Aorta (tissue), 5 donors: ENCODE results near the gene SH3TC1. TPM values are rescaled to one million over a fixed set of nuclear protein-coding genes. Genes with fewer than 3 reads are reported as not detected.

Source experiments
- ATAC-seq: fragments of 200-7000 bp; cut with Tn5 transposase; one replicate; pipeline ENCODE4 v1.9.1; 2022; ENCODE audit warnings: moderate library complexity; ENCODE audit not compliant: low FRiP score
- DNase-seq, 2 donors: peaks; one replicate each; pipeline ENCODE4 v3.0.0-alpha.2; 2020
- H3K27ac ChIP-seq, 2 donors: one replicate each; pipeline ENCODE4 v1.5.1; 2013; ENCODE audit warnings: low read length in 2 of 2, mild to moderate bottlenecking in 2 of 2, moderate library complexity in 2 of 2, control low read depth in 1 of 2, inconsistent platforms in 1 of 2, low read depth in 1 of 2
- H3K27me3 ChIP-seq, 2 donors: one replicate each; pipeline ENCODE4 v1.6.1; 2013; ENCODE audit warnings: control low read depth in 1 of 2, low read length in 1 of 2, mild to moderate bottlenecking in 1 of 2, moderate library complexity in 1 of 2; ENCODE audit not compliant: insufficient read depth in 2 of 2, control insufficient read depth in 1 of 2
- H3K36me3 ChIP-seq, 2 donors: one replicate each; pipeline ENCODE4 v1.6.1; 2013; ENCODE audit warnings: control low read depth in 1 of 2, low read length in 1 of 2, mild to moderate bottlenecking in 1 of 2; ENCODE audit not compliant: insufficient read depth in 2 of 2, control insufficient read depth in 1 of 2
- H3K4me1 ChIP-seq, 2 donors: one replicate each; pipeline ENCODE4 v1.6.1; 2013; ENCODE audit warnings: low read length in 2 of 2, control low read depth in 1 of 2, mild to moderate bottlenecking in 1 of 2, moderate library complexity in 1 of 2; ENCODE audit not compliant: insufficient read depth in 2 of 2, control insufficient read depth in 1 of 2
- H3K4me3 ChIP-seq, 2 donors: one replicate each; pipeline ENCODE4 v1.5.1; 2013; ENCODE audit warnings: low read length in 2 of 2, control low read depth in 1 of 2, mild to moderate bottlenecking in 1 of 2
- H3K9me3 ChIP-seq: one replicate; pipeline ENCODE4 v1.6.1; 2013; ENCODE audit warnings: mild to moderate bottlenecking, low read length; ENCODE audit not compliant: control insufficient read depth
- WGBS, 2 donors: extraction: QIAGEN DNeasy Blood & Tissue Kit; methylation state at CpG; one replicate each; pipeline ENCODE4 v1.1.7; 2013; 5-methylcytosine and 5-hydroxymethylcytosine counted together
- intact Hi-C, 2 donors: fragments of 100-400 bp; cut with DNase I; formaldehyde crosslinking; loops; one replicate each; pipeline versions ENCODE4 v1.14.2 to v1.15.0; 2022
- polyA plus RNA-seq, 2 donors: library from polyadenylated mRNA; stranded (reverse); fragments of 200-250 nt; gene quantifications; one replicate each; pipeline ENCODE4 v1.2.3, GENCODE V29; 2013
- total RNA-seq, 2 donors: library from RNA; stranded (reverse); fragmentation: NEBNext Ultra II Directional; extraction: Animal tissue kit (Norgen Biotek cat#: 25700); gene quantifications; one replicate each; pipeline ENCODE4 v1.2.1, GENCODE V29; 2021
- donor health status: healthy with polysubstance abuse.
- donor health status: Bipolar disorder and iron deficiency.
- donor health status: DM: no; HTN: no; CAD: no.
- donor health status: DM: no; HTN: no; CAD: no.
- donor health status: DM: yes; HTN: yes; CAD: no.

SH3TC1 gene
- total and polyA plus RNA-seq, 4 donors, result 3.4 to 58.9 (median 21.7) TPM

DNA sequence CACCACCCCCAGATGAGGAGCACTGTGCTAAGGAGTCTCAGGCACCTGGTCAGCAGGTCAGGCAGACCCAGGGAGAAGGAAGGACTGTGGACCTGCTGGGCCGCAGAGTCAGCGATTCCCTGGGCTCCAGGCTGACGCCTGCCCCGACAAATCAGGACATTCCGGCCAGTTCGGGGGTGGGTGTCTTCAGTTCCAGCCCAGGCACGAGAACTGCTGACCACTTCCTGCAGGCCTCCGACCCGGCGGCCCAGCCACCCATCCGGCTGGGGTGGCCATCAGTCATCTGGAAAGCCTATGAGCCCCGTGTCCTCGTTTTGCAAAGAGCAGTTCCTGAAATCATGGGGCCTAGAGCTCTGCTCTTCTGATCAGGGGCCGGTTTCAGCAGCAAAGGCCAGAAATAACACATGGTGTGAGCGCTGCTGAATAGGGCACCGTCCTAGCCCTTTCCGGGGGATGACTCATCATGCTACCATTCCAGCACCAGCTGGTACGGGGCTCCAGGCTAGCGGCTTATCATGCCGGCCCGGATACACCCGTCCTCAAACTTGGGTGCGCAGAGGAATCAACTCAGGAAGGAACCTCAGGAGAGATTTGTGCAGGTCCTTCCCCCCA lies 7.8 kb upstream of the SH3TC1 start:
- 32 to 34% methylated on average over 23 of the region's 23 CpGs for WGBS, 2 donors
- Histone ChIP-seq H3K4me3 (no peak overlapping the region), H3K9me3 (no peaks in the 10 kb centered on the region), H3K4me1 (no peaks in the 10 kb centered on the region), H3K36me3 (no peaks in the 10 kb centered on the region), H3K27ac (peak overlapping the region in 1 of 2 donors; percentile 75), H3K27me3 (no peaks in the 10 kb centered on the region)
- ATAC-seq (peak; percentile 79), DNase-seq (peak; percentile 86 to 93)
- intact Hi-C loops, result no loop called here

DNA sequence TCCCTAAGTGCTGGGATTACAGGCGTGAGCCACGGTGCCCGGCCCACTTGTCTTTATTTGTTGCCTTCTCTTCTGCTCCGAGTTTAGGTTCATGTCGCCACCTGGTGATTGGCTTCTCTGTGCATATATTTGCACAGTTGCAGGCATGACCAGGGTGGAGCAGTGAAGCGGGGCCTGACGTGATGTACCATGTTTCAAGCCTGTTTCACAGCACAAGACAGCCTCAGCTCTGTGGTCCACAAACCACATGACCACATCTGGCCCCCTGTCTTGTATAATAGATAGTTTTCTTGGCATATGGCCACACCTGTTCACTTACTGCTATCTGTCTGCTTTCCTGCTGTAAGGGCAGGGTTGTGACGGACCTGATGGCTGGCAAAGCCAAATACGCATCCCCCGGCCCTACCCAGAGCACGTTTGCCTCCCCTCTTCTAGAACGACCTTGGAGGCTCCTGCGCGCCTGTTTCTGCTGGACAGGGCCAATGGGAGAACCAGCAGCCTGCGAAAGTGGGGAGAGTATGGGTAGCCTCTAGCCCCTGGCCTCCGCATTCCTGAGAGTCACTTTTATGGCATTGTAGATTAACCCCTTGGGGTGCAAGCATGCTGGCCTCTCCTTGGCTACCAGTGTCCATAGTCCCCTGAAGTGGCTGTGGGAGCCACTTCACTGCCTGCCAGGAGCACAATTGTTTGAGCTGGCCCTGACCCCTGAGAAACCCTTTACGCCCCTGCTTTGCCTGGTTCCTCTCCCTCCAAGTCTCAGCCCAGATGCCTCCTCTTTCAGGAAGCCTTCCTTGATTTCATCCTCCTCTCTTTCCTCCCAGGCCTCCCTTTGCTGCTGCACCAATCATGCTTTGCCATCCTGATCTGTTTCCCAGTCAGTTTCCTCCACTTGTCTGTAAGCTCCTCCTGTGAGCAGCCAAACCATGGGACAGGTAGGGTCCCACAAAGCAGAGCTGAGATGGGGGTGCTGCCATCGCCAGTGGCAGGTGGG lies 6.0 kb upstream of the SH3TC1 start:
- no peak for DNase-seq
- no peak for ATAC-seq
- Histone ChIP-seq H3K4me1 (no peaks in the 10 kb centered on the region), H3K27me3 (no peaks in the 10 kb centered on the region), H3K36me3 (no peaks in the 10 kb centered on the region), H3K27ac (no peak overlapping the region), H3K9me3 (no peaks in the 10 kb centered on the region), H3K4me3 (no peak overlapping the region)
- intact Hi-C loops, result no loop called here
- 63 to 68% methylated on average over 18 of the region's 18 CpGs for WGBS, 2 donors

DNA sequence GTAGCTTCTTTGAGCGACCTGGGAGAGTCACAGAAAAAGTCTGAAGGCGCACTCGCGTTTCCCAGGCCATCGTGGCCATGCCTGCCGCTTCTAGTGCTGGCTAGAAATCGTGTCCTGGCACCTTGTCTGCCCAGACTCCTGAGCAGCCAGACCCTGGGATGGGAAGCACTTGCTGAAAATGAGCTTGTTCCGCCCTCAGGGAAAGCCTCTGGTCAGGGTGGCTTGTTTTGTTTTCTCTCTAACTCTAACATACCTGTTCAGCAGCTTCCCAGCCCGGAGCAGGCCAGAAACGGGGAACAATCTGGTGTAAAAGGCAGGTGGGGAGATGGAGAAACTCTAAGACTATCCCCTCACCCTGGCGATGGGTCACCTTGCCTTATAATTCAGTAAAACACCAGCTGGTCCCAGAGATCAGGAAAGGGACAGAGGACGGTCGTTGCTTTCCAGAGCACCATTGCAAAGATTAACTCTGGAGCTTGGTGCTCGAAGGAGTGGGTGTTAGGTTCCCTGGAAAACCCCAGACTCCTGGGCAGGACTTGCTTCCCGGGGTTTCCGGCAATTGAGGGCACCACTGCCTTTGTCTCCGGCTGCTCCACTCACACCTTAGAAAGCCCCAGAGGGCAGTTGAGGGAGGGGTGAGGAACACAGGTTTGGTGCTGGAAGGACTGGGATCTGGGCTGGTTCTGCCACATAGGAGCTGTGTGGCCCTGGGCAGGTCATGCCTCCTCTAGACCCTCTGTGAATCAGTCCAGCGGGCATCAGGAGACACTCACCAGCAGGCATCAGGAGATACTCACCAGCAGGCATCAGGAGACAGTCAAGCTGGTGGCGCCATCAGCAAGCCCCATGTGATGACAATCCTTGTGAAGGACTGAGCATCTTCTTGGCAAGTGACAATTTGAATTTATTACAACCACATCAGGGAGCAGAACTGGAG lies 4.5 kb upstream of the SH3TC1 start:
- DNase-seq, result no peak
- no peak for ATAC-seq
- Histone ChIP-seq H3K4me1 (no peaks in the 10 kb centered on the region), H3K27ac (no peak overlapping the region), H3K9me3 (no peaks in the 10 kb centered on the region), H3K27me3 (no peaks in the 10 kb centered on the region), H3K4me3 (no peak overlapping the region), H3K36me3 (no peaks in the 10 kb centered on the region)
- intact Hi-C loops, result no loop called here
- 85% methylated on average over 19 of the region's 19 CpGs for WGBS, 2 donors

DNA sequence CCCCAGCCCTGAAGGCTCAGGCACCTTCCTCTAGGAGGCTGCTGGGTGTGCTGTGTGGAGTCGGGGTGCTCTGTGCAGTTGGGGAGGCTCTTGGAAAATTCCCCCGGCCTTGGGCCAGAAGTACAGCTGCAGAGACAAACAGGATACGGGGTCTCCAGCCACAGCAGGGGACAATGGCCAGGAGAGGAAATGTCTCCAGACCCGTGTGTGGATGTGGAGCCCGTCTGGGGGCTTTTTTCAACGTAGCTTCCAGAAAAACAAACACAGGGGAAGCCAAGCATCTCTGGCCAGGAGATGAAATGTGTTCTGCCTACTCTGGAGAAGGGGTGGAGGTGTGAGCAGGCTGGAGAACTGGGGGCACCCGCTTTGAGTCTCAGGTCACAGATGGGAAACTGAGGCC lies 3.7 kb upstream of the SH3TC1 start:
- WGBS, 2 donors, result 67% methylated on average over 7 of the region's 7 CpGs
- intact Hi-C loops, result no loop called here
- Histone ChIP-seq H3K36me3 (no peaks in the 10 kb centered on the region), H3K4me3 (no peak overlapping the region), H3K27me3 (no peaks in the 10 kb centered on the region), H3K4me1 (no peaks in the 10 kb centered on the region), H3K9me3 (no peaks in the 10 kb centered on the region), H3K27ac (no peak overlapping the region)
- ATAC-seq (no peak), DNase-seq (no peak)

DNA sequence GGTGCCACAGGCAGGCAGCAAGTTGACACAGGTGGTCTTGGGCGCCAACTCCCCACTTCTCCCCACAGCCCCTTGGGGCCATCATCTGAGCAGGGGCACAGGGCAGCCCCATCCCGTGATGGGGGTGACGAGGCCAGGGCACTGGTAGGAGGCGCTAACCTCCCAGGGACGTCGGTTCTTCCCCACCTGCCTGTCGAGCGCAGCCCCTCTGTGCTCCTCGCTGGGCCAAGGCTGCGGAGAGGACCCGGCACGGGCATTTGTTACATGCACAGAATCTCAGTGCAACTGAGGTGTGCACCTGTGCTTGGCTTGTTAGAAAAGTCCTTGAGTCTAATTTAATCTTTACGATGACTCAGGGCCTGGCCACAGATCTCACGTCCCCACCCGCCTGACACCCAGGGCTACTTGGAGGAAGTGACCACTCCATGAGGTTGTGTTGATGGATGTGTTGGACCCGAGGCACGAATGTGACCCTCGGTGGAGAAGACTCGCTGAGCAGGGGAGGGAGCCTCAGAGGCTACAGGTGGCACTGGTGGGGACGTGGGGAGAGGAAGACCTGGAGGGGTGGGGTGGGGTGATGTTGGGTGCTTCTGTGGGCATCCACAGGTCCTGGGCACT lies 3.1 kb upstream of the SH3TC1 start:
- no peak overlapping the region for H3K27ac ChIP-seq
- no peak for ATAC-seq
- no peaks in the 10 kb centered on the region for H3K27me3 ChIP-seq
- H3K4me1 ChIP-seq, result no peaks in the 10 kb centered on the region
- no peaks in the 10 kb centered on the region for H3K36me3 ChIP-seq
- intact Hi-C loops, result no loop called here
- 77 to 82% methylated on average over 19 to 20 of the region's 20 CpGs for WGBS, 2 donors
- no peak overlapping the region for H3K4me3 ChIP-seq
- no peaks in the 10 kb centered on the region for H3K9me3 ChIP-seq
- no peak for DNase-seq

DNA sequence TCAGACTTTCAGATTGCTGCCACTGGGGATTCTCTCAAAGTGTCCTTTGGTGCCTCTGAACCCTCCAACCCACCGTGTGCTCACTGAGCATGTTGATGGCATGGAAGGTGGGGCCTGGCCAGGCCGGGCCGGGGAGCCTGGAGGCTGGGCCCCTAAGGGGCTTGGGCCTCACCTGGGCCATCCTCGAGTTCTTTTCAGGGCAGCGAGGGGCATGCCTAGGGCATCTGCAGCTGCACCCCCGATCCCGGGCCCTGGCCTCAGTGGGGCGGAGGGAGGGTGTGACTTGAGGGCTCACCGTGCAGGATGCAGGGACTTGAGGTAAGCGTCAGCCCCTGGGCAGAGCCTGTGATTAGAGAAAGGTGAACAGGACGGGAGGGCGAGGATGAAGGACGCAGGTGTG lies 1.6 kb upstream of the SH3TC1 start:
- WGBS, 2 donors, result 87 to 93% methylated on average over 13 of the region's 13 CpGs
- Histone ChIP-seq H3K36me3 (no peaks in the 10 kb centered on the region), H3K4me1 (no peaks in the 10 kb centered on the region), H3K27ac (no peak overlapping the region), H3K4me3 (no peak overlapping the region), H3K27me3 (no peaks in the 10 kb centered on the region), H3K9me3 (no peaks in the 10 kb centered on the region)
- no peak for ATAC-seq
- intact Hi-C loops, result no loop called here
- DNase-seq, result no peak

DNA sequence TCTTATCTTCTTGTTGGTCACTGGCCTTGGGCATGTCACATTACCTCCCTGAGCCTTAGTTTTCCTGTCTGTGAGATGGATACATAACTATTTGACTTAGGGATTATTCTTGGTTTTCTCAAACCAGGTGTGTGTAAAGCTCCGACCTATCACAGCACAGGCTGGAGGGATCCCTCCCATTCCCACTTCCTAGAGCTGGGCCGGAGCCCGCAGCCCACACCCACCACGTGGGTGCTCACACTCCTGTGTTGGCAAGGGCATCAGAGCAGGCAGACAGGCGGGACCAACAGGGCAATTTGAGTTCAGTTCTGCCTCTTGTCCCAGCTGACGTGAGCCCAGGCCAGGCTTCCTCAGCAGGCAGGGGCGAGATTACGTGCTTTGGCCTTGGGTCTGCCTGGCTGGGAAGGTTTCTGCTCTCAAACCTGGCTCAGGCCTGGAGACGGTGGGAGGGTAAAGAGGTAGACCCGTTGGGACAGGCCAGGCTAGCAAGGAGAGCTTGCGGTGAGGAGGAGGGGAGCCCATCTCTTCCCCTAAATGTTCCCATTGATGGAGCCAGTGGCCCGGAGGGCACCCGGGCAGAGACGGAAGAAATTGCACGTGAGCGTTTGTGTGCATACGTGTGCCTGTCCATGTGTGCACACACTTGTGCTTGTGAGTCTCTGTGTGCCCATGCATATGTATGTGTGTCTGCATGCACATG lies 734 bp upstream of the SH3TC1 start:
- H3K27ac ChIP-seq, result no peak overlapping the region
- no peaks in the 10 kb centered on the region for H3K36me3 ChIP-seq
- ATAC-seq, result peak; percentile 8
- no peaks in the 10 kb centered on the region for H3K4me1 ChIP-seq
- 86 to 90% methylated on average over 17 of the region's 17 CpGs for WGBS, 2 donors
- no peak overlapping the region for H3K4me3 ChIP-seq
- H3K27me3 ChIP-seq, result no peaks in the 10 kb centered on the region
- intact Hi-C loops, result no loop called here
- DNase-seq, result peak in 1 of 2 donors; percentile 78
- H3K9me3 ChIP-seq, result no peaks in the 10 kb centered on the region
